ENCODE data around the gene ABCG1.

ABCG1 gene

DNA sequence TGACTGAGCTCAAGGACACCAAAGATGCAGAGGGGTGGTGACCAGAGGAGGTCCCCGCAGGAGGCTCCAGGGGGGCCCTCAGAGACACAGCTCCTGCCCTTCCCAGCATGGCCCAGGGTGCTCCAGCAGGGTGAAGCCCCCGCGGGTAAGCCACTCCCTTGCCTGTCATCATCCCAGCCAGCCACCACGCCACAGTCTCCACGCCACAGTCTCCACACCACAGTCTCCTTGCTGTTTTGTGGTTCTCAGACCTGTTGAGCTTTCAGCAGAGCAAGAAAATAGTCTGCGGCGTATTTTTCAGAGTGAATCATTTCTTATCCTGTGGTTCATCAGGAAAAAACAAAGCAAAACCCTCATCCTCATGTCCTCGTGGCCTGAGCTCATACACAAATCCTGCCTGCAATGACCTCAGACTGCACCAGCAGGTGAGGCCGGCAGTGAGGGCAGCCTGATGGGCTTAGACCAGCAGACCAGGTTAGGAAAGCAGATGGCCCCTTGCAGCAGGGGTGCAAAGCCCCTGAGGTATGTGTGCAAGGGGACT lies 25.7 kb upstream of the ABCG1 start:
- peak; percentile 83 for DNase-seq

DNA sequence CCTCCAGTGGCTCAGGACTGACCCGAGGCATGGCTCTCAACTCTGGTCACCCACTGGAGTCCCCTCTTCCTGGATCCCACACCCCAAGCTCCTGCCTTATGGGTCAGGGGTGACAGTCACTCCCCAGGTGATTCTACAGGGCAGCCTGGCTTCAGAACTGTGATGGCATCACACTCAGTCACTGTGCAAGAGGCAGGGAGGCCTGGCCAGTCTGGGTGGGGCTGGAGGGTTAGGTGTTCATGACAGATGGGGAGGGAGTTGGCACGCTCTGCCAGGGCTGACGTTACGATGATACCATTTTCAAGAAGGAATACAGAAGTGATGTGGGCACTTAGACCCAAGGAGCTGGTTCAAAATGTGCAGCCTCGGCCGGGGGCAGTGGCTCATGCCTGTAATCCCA lies 25.2 kb upstream of the ABCG1 start:
- no peak for DNase-seq

DNA sequence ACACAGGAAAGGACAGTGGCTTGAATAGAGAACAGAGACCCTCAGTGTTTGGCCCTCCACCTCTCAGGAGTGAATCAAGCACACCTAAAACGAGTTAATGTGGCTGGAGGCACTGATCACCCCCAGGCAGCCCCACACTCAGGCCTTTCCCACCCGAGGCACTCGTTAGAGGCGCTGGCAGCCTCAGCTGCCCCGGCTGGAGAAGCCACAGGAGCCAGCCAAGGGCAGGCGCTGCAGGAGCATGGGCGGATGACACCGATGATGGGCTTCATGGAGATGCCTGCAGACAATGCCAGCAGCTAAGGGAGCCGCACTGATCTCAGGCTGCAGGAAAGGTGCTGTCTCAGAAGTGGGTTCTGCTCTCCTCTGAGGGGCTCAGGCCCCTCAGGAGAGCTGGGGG lies 24.1 kb upstream of the ABCG1 start:
- no peak for DNase-seq

DNA sequence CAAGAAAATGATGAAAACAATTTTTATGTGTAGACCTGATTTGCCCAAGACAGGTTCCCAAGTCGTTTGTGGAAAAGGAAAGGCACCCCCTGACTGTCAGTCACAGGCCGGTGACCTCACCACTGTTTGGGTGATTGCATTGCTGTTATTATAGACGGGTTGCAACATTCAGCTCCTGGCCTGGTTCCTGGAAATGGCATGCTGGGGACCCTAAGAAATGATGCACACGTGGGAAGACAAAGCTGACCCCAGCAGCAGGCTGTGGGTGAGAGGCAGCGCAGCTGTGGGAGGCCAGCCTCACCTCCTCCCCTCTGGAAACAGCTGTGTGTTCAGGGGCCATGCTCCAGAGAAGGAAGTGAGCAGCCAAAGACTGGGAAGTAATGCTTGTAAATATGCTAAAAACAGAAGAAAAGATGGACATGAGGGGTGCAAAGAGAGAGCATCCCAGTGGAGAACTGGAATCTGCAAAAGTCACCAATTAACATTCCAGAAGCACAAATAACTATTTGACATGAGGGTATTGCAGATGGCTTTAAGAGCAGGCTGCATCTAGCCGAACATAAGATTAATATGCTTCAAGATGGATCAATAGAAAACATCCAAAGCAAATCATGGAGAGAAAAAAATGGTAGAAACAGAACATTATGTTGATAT lies 23.4 kb upstream of the ABCG1 start:
- no peak for DNase-seq

DNA sequence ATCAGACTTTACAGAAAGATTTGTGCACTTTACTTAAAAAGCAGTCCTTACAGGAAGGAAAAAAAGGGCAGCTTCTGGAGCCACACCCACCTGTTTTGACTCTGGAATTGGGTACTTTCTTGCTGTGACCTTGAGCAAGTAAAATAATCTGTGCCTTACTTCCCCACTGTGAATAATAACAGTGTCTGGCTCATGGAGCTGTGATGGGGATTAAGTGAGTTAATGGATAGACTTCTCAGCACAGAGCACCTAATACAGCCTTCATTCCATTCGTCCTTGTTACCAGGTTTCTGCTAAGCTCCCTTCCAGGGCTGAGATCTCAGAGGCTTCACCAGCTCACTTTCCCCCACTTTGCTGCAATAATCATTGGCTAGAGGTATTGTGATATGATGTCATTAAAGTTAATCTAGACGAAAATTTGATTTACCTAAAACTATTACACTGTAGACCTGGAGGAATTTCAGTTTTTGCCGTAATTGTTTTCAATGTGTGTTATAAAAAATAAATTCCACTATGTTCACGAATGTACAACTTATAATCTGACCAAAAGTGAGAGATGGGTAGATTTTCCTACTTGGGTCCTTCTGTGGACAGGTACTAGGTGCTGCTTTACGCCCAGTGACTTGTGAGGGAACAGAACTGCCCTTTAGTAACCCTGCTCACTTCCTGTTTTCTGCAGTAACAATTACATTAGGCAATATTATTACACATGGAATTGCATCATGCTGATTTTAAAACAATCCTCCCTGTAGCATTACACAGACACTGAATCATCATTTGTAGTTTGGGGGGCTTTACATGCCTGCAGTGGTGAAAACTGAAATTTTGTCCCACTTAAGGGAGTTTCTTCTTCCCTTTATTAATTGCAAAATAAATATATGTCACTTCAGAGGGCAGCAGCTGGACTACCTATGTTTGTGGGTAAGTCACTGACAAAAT lies 19.7 kb upstream of the ABCG1 start:
- no peak for DNase-seq

DNA sequence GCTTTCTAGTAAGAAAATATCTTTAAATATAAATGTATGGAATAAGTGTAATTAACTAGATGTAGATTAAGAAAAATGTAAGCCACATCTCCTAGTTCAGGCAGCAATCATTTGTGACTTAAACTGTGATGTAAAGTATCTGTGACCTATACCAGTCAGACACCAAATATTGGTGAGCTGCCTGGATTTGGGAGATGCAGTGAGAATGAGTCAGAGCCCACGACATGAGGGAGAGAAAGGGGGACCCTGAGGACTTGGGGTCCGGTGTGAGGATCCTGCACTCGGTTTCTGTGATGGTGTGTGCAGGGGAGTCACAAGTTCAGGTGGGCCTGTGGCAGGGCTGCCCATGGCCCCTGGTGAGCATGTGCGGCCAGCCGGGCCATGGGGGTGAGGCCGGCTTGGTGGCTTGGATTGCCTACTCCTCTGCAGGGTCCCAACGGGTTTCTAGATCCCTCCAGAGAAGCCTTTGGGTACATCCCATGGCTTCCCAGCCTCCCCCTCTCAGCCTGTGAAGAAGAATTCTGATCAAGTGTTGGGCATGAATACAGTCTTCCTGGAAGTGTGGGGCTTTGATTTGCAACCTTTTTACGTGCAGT lies 19.0 kb upstream of the ABCG1 start:
- DNase-seq, result no peak

DNA sequence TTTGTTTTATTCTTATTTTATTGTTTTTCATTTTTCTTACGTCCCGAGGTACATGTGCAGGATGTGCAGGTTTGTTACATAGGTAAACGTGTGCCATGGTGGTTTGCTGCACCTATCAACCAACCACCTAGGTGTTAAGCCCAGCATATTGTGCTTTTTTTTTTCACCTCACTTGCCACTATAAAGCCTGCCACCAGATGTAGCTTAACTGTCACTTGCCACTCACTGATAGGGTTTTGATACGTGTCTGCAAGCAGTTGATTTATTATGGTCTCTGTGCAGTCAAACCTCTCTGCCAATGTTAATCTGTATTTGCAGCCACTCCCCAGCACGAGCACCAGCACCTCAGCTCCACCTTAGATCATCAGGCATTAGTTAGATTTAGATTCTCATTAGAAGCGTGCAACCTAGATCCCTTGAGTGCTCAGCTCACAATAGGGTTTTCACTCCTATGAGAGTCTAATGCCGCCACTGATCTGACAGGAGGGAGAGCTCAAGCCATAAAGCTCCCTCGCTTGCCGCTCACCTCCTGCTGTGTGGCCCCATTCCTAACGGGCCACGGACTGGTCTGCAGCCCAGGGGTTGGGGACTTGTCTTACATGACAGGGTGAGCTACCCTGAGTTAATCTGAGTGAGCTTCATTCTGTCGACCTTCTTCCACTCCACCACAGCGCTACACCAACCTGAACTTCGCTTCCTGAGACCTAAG lies 17.9 kb upstream of the ABCG1 start:
- DNase-seq, result no peak

DNA sequence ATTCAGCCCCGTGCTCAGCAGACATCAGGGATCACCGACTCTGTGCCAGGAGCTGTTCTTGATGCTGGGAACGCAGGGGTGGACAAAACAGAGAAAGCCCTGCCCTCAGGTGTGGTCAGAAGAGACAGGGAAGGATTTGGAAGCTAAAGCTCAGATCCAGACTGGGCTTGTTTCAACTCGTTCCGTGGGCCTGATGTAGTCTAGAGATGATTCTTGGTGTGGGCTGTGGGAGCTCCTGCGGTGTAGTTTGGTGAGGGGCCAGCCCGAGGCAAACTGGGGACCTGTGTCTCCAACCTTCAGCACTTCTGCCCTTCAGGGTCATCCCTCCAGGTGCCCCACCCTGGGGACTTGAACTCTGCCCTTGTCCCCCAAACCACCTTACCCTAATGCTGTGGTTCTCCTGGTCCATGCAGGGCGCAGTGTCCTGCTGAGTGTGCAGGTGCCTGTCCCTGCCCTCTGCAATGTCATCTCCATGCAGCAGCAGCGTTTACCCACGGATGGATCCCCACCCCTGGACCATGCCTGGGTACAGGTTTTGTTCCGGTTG lies 17.3 kb upstream of the ABCG1 start:
- DNase-seq, result no peak

DNA sequence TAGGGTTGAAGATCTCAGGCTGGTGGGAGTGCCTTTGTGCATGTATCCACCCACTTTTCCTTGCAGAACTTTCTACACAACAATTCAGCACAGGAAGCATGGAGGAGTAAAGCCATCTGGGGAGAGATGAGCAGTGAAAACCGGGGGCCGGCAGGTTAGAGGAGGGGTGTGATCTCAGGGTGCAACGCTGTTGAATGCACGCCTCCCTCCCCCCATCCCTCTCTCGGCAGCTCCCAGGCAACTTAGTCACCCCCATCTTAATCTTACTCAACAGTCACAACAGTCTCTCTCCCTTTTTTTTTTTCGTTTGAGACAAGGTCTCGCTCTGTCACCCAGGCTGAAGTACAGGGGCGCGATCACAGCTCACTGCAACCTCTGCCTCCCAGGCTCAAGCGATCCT lies 16.6 kb upstream of the ABCG1 start:
- no peak for DNase-seq

DNA sequence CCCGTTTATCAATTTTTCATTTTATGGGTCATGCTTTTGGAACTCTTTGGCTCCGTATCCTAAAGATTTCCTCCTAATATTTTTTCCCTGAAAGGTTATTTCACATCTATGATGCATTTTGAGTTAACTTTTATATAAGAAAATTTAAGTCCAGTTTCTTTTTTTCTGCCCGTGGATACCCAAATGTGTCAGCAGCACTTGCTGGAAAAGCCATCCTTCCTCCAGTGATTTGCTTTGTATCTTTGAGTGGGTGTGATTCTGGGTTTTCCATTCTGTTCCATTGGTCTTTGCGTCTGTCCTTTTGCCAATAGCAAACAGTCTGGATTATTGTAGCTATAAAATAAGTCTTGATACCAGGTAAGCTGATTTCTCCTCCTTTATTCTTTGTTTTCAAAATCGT lies 15.6 kb upstream of the ABCG1 start:
- DNase-seq, result no peak

DNA sequence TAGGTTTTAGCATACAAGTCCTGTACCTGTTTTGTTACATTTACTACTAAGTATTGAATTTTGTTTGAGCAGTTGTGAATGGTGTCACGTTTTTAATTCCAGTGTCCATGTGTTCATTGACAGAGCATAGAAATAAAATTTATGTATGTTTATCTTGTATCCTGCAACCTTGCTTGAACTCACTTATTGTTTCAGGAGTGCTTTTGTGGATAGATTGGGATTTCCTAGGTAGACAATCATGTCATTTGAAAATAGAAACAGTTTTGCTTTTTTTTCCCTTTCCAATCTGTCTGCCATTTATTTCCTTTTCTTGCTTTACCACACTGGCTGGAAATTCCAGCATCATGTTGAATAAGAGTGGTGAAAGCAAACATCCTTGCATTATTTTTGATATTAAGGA lies 15.0 kb upstream of the ABCG1 start:
- no peak for DNase-seq

DNA sequence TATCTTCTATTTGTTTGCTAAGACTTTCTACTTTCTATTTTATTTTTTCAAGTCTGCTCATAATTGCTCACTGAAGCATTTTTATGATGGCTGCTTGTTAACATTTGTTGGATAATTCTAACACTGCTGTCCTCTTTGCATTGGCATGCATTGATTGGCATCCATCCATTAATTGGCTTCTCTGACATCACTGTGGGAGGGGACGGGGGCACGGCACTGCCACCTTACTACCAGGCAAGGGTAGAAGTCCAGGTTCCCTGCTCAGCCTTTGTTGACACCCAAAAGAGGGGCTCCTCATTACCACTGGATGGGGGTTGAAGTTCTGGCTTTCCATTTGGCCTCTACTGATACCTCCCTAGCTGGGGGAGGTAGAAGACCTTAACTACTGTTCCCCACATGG lies 11.5 kb upstream of the ABCG1 start:
- no peak for DNase-seq

DNA sequence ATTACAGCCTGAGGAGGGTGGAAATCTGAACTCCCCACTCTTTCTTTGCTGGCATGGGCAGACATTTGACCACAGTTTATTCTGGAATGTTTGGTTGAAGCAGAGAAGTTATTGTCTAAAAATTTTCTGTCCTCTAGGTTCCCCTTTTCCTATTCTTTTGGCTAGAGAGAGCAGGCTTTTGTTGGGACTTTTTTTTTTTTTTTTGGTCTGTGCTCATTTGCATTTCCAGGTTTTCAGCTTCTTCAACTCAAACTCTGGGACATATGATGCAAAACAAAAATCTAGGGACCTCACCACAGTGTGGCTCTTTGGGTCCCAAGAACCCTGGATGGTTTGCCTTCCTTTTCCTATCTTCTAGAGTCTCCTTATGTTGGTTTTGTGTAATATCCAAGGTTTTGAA lies 10.9 kb upstream of the ABCG1 start:
- no peak for DNase-seq

DNA sequence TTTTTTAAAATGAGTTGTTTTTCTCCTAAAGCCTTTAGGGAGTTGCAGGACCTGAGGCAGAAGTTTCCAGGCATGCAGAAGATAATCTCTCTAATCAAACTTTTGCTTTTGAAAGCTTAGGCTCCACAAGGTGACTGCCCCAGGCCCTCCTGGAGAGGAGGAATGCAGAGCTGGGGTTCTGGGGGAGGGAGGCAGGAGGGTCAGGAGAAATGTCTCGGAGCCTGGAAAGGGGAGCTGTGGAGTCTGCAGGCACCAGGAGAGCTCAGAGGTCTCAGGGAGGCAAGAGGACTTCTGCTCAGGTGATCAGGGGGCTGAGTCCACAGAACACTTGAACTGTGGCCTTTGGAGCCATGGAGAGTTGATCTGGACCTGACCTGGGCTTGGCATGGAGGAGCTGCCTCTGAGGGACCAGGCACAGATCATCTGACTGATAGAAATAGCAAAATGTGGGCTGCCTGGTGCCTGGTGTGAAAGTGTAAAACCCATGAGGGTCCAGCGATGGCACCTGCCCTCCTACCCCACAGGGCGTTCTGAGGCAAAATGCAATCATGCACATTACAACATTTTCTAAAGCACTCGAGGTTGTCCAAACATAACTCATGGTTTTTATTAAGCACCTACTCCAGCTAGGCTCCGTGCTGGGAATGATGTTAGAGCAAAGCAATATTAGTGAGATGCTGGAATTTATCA lies 10.0 kb upstream of the ABCG1 start:
- no peak for DNase-seq

DNA sequence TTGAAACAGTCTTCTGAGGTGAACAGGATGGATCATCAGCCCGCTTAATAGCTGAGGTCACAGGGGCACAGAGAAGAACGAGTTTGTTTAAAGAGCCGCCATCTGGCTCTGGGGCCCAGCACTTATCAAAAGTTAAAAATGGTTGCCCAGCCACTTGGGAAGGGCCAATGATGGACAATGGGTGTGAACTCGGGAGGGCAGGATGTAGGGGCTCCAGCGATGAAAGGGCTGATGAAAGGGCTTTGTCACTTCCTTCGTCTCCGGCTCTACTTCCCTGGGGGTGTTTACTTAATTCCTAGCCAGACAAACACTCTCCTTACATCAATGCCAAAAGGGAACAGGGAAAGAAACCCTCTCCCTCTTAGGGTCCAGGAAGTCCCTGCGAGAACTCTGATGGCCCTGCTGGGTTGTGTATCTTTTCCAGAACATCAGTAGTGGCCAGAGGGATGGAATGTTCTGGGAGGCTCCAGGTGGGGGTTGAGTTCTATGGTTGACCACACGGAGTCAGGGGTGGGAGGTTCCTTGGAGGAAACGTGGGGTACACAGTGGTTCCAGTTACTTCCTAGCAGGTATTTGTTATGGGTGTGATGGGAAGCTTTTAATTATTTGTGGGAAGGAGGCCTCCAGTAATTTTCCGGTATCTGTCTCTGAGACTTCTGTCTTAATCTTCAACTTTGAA lies 9.0 kb upstream of the ABCG1 start:
- DNase-seq, result no peak

DNA sequence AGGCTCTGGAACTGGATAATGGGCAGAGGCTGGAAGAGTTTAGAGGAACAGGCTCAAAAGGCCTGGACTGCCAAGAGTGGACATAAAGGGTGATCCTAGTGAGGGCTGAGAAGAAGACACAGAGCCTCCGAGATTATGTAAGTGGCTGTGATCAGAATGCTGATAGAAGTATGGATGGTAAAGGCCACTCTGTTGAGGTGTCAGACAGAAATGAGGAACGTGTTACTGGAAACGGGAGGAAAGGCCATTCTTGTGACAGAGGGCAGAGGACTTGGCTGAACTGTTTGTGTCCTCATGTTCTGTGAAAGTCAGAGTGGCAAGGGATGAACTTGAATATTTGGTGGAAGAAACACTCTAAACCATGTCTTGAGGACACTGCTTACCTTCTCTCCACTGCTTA lies 6.7 kb upstream of the ABCG1 start:
- no peak for DNase-seq

DNA sequence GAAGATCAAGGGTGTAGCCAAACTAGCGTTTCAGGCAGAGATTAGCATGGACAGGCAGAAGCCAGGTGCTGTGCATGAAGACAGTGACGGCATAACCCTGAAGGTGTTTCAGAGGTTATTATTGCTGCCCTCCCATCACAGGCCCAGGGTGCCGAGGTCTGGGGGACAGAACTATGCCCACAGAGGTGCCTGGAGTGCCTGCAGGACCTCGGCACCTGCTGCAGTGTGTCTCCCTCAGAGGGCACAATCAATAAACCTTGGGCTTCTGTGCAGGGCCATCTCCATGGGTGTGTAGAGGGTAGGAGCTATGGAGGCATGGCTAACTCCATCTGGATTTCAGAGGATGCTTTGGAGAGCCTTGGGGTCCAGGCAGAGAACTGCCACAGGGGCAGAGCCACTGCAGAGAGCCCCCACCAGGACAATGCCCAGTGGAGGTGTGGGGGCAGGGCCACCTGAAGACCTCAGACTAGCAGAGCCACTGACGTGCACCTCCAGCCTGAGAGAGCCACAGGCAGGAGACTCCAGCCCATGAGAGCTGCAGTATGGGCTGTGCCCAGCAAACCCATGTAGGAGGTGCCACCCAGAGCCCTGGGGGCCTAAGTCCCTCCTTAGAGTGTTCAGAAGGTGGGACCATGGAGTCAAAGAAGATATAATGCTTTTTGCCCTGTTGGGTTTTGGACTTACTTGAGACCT lies 5.7 kb upstream of the ABCG1 start:
- DNase-seq, result no peak

DNA sequence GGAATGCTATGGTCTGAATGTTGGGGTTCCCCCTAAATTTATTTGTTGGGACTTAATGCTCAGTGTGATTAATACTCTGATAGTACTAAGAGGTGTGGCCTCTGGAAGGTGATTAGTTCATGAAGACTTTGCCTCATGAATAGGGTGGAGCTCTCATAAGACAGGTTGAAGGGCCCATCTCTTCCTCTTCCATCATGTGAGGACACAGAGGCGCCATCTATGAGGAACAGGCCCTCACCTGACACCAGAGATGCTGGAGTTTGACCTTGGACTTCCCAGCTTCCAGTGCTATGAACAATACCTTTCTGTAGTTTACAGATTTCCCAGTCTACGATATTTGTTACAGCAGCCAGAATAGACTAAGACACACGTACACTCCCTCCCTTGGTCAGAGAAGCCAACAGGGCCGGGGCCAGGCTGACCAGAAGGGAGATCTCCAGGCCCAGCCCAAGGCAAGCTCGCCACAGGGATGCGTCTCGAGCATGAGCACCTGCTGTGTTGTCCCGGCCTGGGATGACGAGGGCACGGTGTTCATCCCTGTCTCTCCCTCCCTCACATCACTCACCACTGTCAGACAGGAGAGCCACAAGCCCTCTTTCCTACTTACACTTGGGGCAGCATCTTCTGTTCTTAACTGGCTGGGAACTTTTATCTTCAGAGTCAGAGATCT lies 4.7 kb upstream of the ABCG1 start:
- no peak for DNase-seq

DNA sequence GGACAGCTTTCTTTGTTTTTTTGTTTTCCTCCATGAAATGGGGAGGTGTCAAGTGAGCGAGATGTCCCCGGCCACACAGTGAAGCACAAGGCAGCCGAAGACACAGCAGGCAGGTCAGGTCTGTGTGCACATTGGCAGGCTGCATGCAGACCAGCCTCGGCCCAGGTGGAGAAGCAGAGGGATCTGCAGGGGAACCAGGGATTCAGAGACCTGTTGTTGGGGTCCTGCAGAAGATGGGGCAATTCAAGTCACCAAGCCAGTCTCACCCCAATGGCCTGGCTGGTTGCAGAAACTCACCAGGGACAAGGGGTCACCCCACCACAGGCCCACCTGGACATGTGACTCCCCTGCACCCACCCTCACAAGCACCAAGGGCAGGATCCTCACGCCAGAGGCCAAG lies 4.0 kb upstream of the ABCG1 start:
- no peak for DNase-seq

DNA sequence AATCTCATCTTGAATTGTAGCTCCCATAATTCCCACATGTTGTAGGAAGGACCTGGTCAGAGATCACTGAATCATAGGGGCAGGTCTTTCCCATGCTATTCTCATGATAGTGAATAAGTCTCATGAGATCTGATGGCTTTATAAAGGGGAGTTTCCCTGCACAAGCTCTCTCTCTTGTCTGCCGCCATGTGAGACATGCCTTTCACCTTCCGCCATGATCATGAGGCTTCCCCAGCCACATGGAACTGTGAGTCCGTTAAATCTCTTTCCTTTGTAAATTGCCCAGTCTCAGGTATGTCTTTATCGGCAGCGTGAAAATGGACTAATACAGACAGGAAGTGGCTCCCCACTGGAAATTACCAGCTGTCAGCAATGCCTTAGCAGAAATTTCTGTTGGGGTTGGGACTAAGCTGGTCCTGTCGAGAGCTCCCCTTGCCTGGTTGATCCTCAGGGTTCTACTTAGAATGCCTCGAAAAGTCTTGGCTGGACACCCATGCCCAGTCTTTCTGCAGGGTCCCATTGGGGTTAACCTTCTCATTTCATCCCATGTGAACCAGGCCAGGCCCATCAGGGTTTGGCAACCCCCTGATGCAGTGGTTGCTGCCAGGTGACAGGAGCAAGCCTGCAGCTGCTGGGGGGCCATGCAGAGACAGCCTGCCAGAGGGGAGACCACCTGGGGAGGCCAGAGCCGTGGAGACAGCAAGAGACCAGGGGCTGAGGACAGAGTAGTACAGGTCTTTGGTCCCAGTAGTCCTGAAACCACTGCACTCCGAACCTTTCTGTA lies 2.8 kb upstream of the ABCG1 start:
- DNase-seq, result no peak
